Thymus (tissue), 11 donors: ENCODE results near the gene LILRB3. TPM values are rescaled to one million over a fixed set of nuclear protein-coding genes. Genes with fewer than 3 reads are reported as not detected.
"Not testable (repeated sequence)": the region's sequence is repeated elsewhere in the genome, so short reads cannot be mapped to it uniquely, and the experiment has no call there.

Experiments used
- DNase-seq, 9 donors: peaks; one replicate each; pipeline ENCODE4 v3.0.0-alpha.2; 2013; ENCODE audit warnings: low spot score in 9 of 9, low read depth in 6 of 9, missing footprints in 1 of 9
- H3K27ac ChIP-seq, 2 donors: one replicate each; pipeline ENCODE4 v1.5.1; 2013; ENCODE audit warnings: control low read depth in 1 of 2, low read depth in 1 of 2, low read length in 1 of 2, mild to moderate bottlenecking in 1 of 2, moderate library complexity in 1 of 2
- H3K27me3 ChIP-seq, 2 donors: one replicate each; pipeline ENCODE4 v1.5.1; 2013; ENCODE audit warnings: low read length in 1 of 2; ENCODE audit not compliant: control insufficient read depth in 2 of 2, insufficient read depth in 1 of 2
- H3K36me3 ChIP-seq, 2 donors: one replicate each; pipeline ENCODE4 v1.5.1; 2013; ENCODE audit warnings: low read length in 1 of 2, mild to moderate bottlenecking in 1 of 2, moderate library complexity in 1 of 2; ENCODE audit not compliant: control insufficient read depth in 2 of 2, insufficient read depth in 2 of 2
- H3K4me1 ChIP-seq, 2 donors: one replicate each; pipeline ENCODE4 v1.5.1; 2013; ENCODE audit warnings: low read length in 2 of 2; ENCODE audit not compliant: control insufficient read depth in 2 of 2, insufficient read depth in 2 of 2
- H3K4me3 ChIP-seq, 2 donors: one replicate each; pipeline ENCODE4 v1.5.1; 2013; ENCODE audit warnings: low read length in 2 of 2, control low read depth in 1 of 2, mild to moderate bottlenecking in 1 of 2
- H3K9me3 ChIP-seq, 2 donors: one replicate each; pipeline ENCODE4 v1.5.1; 2013; ENCODE audit warnings: low read length in 1 of 2, mild to moderate bottlenecking in 1 of 2; ENCODE audit not compliant: control insufficient read depth in 2 of 2, insufficient read depth in 1 of 2
- WGBS: extraction: QIAGEN DNeasy Blood & Tissue Kit; methylation state at CpG from one replicate; pipeline ENCODE4 v1.1.7; 2013; 5-methylcytosine and 5-hydroxymethylcytosine counted together
- polyA plus RNA-seq: library from polyadenylated mRNA; stranded (reverse); fragments of 200-250 nt; gene quantifications from one replicate; pipeline ENCODE4 v1.2.3, GENCODE V29; 2013
- total RNA-seq: library from RNA; stranded (reverse); fragments of 120-200 nt; gene quantifications from one replicate; pipeline ENCODE4 v1.2.4, GENCODE V29; 2013
- donor health status: healthy.

The LILRB3 gene
- total and polyA plus RNA-seq, 2 donors = 1.1 to 15.5 TPM

- Histone ChIP-seq H3K4me1 (peaks cover 19 to 21% of the 10 kb centered on the region in 2 donors), H3K27me3 (no peaks in the 10 kb centered on the region), H3K36me3 (peaks cover 23% of the 10 kb centered on the region in 2 donors), H3K9me3 (no peaks in the 10 kb centered on the region), H3K4me3 (peak overlapping the region; percentile 78 to 84), H3K27ac (peak overlapping the region; percentile 99)
- WGBS = under 1% methylated on average over 56 of the region's 56 CpGs
- DNase-seq = peak; percentile 97 to 100 (median 100)
Measured at GRCh38 chr19:54190503-54191010, 32.2 kb downstream of the LILRB3 start.

- no peaks in the 10 kb centered on the region for H3K9me3 ChIP-seq
- H3K36me3 ChIP-seq = peaks cover 18 to 23% of the 10 kb centered on the region in 2 donors
- peak; percentile 100 for DNase-seq
- H3K4me1 ChIP-seq = peaks cover 19 to 21% of the 10 kb centered on the region in 2 donors
- H3K27ac ChIP-seq = peak overlapping the region; percentile 99
- under 1% methylated on average over 65 of the region's 65 CpGs for WGBS
- H3K4me3 ChIP-seq = peak overlapping the region; percentile 78 to 84
- H3K27me3 ChIP-seq = no peaks in the 10 kb centered on the region
Measured at GRCh38 chr19:54189735-54190502, 32.9 kb downstream of the LILRB3 start.

DNA sequence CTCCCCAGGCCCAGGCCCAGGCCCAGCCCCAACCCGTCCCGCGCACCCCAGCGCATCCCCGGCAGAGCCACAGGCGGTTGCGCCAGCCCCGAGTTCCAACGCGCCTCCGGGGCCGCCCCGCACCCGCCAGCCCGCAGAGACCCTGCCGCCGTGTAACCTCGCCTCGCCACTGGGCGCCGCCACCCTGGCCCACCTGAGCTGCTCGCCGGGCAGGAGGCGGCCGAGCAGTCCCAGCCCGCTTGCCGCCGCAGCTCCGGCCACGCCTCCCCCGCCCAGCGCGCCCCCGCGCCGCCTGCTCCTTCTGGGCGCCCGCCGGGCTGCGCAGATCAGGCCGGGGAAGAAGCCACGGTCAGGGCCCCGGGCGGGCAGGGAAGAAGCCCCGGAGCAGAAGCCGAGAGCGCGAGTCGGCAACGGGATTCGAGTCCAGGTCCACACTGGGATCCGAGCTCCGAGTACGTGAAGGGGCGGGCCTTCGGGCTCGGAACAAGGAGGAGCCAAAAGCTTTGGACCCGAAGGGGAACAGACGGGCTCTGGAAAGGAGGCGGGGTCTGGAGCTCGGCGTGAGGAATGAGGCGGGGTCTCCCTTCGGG lies 33.6 kb downstream of the LILRB3 start, which contains the start of gene MBOAT7:
Gene MBOAT7, minus strand, starts transcription at position 436 of the 590 bp plus-strand sequence. CDS start 1,072 bp downstream, outside the sequence.
- Histone ChIP-seq H3K27ac (peak within 1 kb of the TSS; percentile 99), H3K27me3 (no peaks in the 10 kb centered on the region), H3K4me3 (peak within 1 kb of the TSS; percentile 78 to 84), H3K9me3 (no peaks in the 10 kb centered on the region), H3K36me3 (peaks cover 18 to 19% of the 10 kb centered on the region in 2 donors), H3K4me1 (peaks cover 19 to 21% of the 10 kb centered on the region in 2 donors)
- under 1% methylated on average over 64 of the region's 64 CpGs for WGBS
- no peak for DNase-seq

DNA sequence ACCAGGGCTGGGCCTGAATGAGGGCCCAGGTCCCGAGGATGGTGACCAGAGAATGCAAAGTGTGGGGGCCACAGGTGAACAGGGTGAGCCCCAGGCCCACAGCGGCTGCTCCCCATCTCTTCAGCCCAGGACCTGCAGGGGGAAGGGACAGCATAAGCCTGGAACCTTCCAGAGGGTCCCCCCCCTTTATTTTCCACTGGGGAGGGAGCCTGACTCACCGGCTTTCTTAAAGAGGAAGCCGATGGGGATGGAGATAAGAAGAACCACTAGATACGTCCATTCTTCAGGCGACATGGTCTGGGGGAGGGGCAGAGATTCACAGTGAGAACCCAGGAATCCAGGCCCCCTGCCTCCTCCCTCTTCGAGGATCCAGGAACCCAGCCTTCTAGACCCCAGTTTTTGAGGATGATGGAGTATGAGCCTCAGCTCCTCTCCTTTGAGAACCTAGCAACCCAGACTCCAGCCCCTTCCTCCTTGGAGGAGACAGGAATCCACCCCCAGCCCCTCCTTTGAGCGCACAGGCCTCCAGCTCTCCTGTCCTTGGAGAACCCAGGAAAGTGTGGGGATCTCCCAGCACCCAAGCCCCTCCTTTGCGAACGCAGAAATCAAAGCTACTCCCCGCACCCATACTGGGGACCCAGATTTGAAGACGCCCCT lies 34.5 kb downstream of the LILRB3 start:
- 3% methylated on average over 12 of the region's 12 CpGs for WGBS
- H3K4me1 ChIP-seq = peaks cover 19 to 21% of the 10 kb centered on the region in 2 donors
- H3K27me3 ChIP-seq = no peaks in the 10 kb centered on the region
- peak overlapping the region; percentile 54 to 84 for H3K4me3 ChIP-seq
- no peaks in the 10 kb centered on the region for H3K9me3 ChIP-seq
- DNase-seq = peak in 1 of 9 donors; percentile 52
- H3K27ac ChIP-seq = peak overlapping the region; percentile 17 to 56
- peaks cover 10 to 20% of the 10 kb centered on the region in 2 donors for H3K36me3 ChIP-seq

- Histone ChIP-seq H3K27ac (no peak overlapping the region), H3K4me3 (no peak overlapping the region), H3K27me3 (no peaks in the 10 kb centered on the region), H3K36me3 (peaks cover 4 to 17% of the 10 kb centered on the region in 2 donors), H3K9me3 (no peaks in the 10 kb centered on the region), H3K4me1 (peaks cover 15% of the 10 kb centered on the region in 2 donors)
- no peak for DNase-seq
- 98% methylated on average over 11 of the region's 11 CpGs for WGBS
Measured at GRCh38 chr19:54186934-54187381, 35.8 kb downstream of the LILRB3 start.

GRCh38 chr19:54186351-54186750 lies 36.5 kb downstream of the LILRB3 start:
- no peaks in the 10 kb centered on the region for H3K9me3 ChIP-seq
- H3K4me1 ChIP-seq = peaks cover 10 to 11% of the 10 kb centered on the region in 2 donors
- H3K36me3 ChIP-seq = peaks cover 4 to 17% of the 10 kb centered on the region in 2 donors
- no peak for DNase-seq
- WGBS = 96% methylated on average over 8 of the region's 8 CpGs
- no peak overlapping the region for H3K27ac ChIP-seq
- H3K4me3 ChIP-seq = no peak overlapping the region
- H3K27me3 ChIP-seq = no peaks in the 10 kb centered on the region

DNA sequence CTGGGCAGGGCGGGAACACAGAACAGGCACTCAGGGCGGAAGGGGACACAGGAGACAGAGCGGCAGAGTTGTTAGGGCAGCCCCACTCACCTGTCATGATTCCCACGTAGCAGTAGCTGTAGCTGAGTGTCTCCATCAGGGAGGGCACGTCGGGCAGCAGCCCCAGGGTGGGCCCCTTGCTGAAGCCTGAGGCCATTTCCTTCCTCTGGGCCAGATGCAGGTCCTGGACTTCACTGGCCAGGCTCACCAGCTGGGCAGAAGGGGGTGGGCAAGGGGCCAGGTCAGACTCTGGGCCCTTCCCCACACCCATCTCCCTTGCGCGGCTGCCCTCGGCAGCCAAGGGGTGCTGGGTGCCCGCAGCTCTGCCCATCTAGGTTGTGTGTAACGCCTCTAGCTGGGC lies 39.4 kb downstream of the LILRB3 start:
- H3K9me3 ChIP-seq = no peaks in the 10 kb centered on the region
- H3K27ac ChIP-seq = no peak overlapping the region
- peaks cover 6 to 21% of the 10 kb centered on the region in 2 donors for H3K4me1 ChIP-seq
- no peak overlapping the region for H3K4me3 ChIP-seq
- WGBS = 97% methylated on average over 11 of the region's 11 CpGs
- no peak for DNase-seq
- no peaks in the 10 kb centered on the region for H3K27me3 ChIP-seq
- peaks cover 4 to 28% of the 10 kb centered on the region in 2 donors for H3K36me3 ChIP-seq

DNA sequence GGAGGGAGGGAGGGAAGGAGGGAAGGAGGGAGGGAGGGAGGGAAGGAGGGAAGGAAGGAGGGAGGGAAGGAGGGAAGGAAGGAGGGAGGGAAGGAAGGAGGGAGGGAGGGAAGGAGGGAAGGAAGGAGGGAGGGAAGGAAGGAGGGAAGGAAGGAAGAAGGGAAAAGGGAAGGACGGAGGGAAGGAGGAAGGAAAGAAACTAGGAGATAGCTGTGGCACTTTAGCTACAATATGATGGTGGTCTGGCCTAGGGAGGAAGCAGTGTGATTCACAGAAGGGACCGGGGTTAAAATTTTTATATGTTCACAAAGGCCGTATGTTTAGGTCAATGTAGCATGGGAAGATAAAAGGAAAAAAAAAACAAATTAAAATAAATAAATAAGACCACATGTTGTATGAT lies 40.9 kb downstream of the LILRB3 start:
- DNase-seq, H3K9me3 ChIP-seq: not testable (repeated sequence)
- 98% methylated on average over 3 of the region's 3 CpGs for WGBS

More for the DNA sequence above, 40.9 kb downstream of the LILRB3 start:
- H3K27me3 ChIP-seq, H3K4me3 ChIP-seq, H3K27ac ChIP-seq: not testable (repeated sequence)
- Histone ChIP-seq H3K36me3 (peaks cover 3 to 26% of the 10 kb centered on the region in 2 donors), H3K4me1 (peaks cover 0 to 14% of the 10 kb centered on the region in 2 donors)
